SU-DHL-6 (cell line): ENCODE measurements around the gene ACY1.

Experiments
- H2AFZ ChIP-seq: fragments of 200-600 bp; sonication (generic); 2 replicates; pipeline ENCODE4 v1.6.1; 2014; ENCODE audit warnings: low read depth, mild to moderate bottlenecking, moderate library complexity, mixed read lengths, antibody characterized with exemption, low read length; ENCODE audit not compliant: severe bottlenecking
- H3F3A ChIP-seq: fragments of 200-600 bp; shearing (Covaris generic); 2 replicates; pipeline ENCODE4 v1.6.0; 2016; ENCODE audit warnings: antibody characterized with exemption, mild to moderate bottlenecking; ENCODE audit not compliant: insufficient read depth
- H3K27ac ChIP-seq: fragments of 200-600 bp; sonication (generic); 2 replicates; pipeline ENCODE4 v1.5.1; 2016; ENCODE audit warnings: low read depth, mild to moderate bottlenecking, low read length, moderate library complexity, mixed read lengths
- H3K27me3 ChIP-seq: fragments of 200-600 bp; sonication (generic), shearing (Covaris generic); 2 replicates; pipeline ENCODE4 v1.6.0; 2014; ENCODE audit warnings: mild to moderate bottlenecking, low read length
- H3K36me3 ChIP-seq: fragments of 200-600 bp; sonication (generic); 2 replicates; pipeline ENCODE4 v1.6.1; 2014; ENCODE audit warnings: mild to moderate bottlenecking, low read length, mixed read lengths
- H3K4me2 ChIP-seq: fragments of 300-600, 200-600 bp; shearing (Covaris generic), sonication (generic); 2 replicates; pipeline ENCODE4 v1.6.0; 2014; ENCODE audit warnings: low read length, low read depth, mild to moderate bottlenecking; ENCODE audit not compliant: poor library complexity, severe bottlenecking
- H3K4me3 ChIP-seq: fragments of 200-600 bp; sonication (generic); 2 replicates; pipeline ENCODE4 v1.5.1; 2014; ENCODE audit warnings: antibody characterized with exemption, low read length, mild to moderate bottlenecking, mixed read lengths; ENCODE audit not compliant: insufficient read depth, poor library complexity, severe bottlenecking
- H3K79me2 ChIP-seq: fragments of 200-600 bp; sonication (generic); 2 replicates; pipeline ENCODE4 v1.6.1; 2014; ENCODE audit warnings: mild to moderate bottlenecking, low read length, moderate library complexity; ENCODE audit not compliant: insufficient read depth
- H3K9ac ChIP-seq: fragments of 200-600 bp; sonication (generic); 2 replicates; pipeline ENCODE4 v1.7.0; 2014; ENCODE audit warnings: mild to moderate bottlenecking, low read length
- H3K9me2 ChIP-seq: fragments of 200-600 bp; sonication (generic); replicated peaks from 2 replicates; pipeline ENCODE4 v1.6.1; 2014; ENCODE audit warnings: low read length; ENCODE audit not compliant: insufficient read depth
- H3K9me3 ChIP-seq: fragments of 200-600 bp; sonication (generic); 2 replicates; pipeline ENCODE4 v1.6.1; 2014; ENCODE audit warnings: low read length, mixed read lengths; ENCODE audit not compliant: insufficient read depth
- H4K20me1 ChIP-seq: fragments of 200-600 bp; sonication (generic); 2 replicates; pipeline ENCODE4 v1.6.1; 2014; ENCODE audit warnings: low read depth, mild to moderate bottlenecking, antibody characterized with exemption, low read length, moderate library complexity, mixed read lengths
- EZH2phosphoT487 ChIP-seq: fragments of 200-600 bp; sonication (generic), shearing (Covaris generic); conservative IDR thresholded peaks from 2 replicates; pipeline ENCODE4 v1.6.1; 2018; ENCODE audit warnings: mild to moderate bottlenecking, antibody characterized with exemption, low read length, moderate library complexity, mixed read lengths
- TF ChIP-seq, protein P1 (sequence below): fragments of 200-600 bp; sonication (generic); IDR thresholded peaks from one replicate; pipeline ENCODE4 v1.5.1; 2017; ENCODE audit warnings: antibody characterized with exemption, mild to moderate bottlenecking, low read length, moderate library complexity; ENCODE audit not compliant: insufficient read depth, poor library complexity, severe bottlenecking

Gene ACY1

GRCh38 chr3:52010431-52010830 lies 27.1 kb downstream of the ACY1 start:
- H3K4me3 ChIP-seq = no peak overlapping the region
- TF ChIP-seq, protein P1, sequence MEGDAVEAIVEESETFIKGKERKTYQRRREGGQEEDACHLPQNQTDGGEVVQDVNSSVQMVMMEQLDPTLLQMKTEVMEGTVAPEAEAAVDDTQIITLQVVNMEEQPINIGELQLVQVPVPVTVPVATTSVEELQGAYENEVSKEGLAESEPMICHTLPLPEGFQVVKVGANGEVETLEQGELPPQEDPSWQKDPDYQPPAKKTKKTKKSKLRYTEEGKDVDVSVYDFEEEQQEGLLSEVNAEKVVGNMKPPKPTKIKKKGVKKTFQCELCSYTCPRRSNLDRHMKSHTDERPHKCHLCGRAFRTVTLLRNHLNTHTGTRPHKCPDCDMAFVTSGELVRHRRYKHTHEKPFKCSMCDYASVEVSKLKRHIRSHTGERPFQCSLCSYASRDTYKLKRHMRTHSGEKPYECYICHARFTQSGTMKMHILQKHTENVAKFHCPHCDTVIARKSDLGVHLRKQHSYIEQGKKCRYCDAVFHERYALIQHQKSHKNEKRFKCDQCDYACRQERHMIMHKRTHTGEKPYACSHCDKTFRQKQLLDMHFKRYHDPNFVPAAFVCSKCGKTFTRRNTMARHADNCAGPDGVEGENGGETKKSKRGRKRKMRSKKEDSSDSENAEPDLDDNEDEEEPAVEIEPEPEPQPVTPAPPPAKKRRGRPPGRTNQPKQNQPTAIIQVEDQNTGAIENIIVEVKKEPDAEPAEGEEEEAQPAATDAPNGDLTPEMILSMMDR = no peak
- TF ChIP-seq EZH2phosphoT487 = no peak
- H3K27ac ChIP-seq = no peak overlapping the region
- no peak overlapping the region for H3K9ac ChIP-seq
- no peak overlapping the region for H2AFZ ChIP-seq
- H3K79me2 ChIP-seq = no peaks in the 10 kb centered on the region
- no peaks in the 10 kb centered on the region for H3K9me2 ChIP-seq
- H4K20me1 ChIP-seq = no peaks in the 10 kb centered on the region
- no peaks in the 10 kb centered on the region for H3F3A ChIP-seq
- no peak overlapping the region for H3K4me2 ChIP-seq
- no peaks in the 10 kb centered on the region for H3K9me3 ChIP-seq
- no peaks in the 10 kb centered on the region for H3K36me3 ChIP-seq
- no peaks in the 10 kb centered on the region for H3K27me3 ChIP-seq

DNA sequence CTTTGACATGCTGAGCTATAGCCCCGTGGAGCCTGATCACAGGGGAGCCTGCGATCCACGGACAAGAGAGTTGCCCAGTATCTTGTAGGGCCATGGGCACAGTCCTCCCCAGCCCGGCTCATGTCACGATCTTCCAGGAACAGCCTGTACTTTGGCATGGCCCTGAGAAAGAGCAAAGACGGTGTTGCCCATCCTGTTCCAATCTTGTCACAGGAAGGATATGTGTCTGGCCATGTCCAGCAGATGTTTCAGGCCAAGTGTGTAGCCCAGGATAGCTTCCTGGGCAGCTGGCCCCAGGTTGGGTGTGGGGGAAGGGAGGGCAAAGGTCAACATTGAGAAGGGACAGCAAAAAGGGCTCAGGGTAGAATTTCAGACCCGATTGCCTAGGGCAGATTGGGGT lies 29.4 kb downstream of the ACY1 start:
- no peaks in the 10 kb centered on the region for H3F3A ChIP-seq
- H3K4me2 ChIP-seq = no peak overlapping the region
- no peaks in the 10 kb centered on the region for H4K20me1 ChIP-seq
- no peaks in the 10 kb centered on the region for H3K79me2 ChIP-seq
- H3K27me3 ChIP-seq = no peaks in the 10 kb centered on the region
- no peaks in the 10 kb centered on the region for H3K36me3 ChIP-seq
- TF ChIP-seq, protein P1 = no peak
- no peak for TF ChIP-seq EZH2phosphoT487
- no peaks in the 10 kb centered on the region for H3K9me3 ChIP-seq
- H3K4me3 ChIP-seq = no peak overlapping the region
- no peak overlapping the region for H2AFZ ChIP-seq
- no peak overlapping the region for H3K27ac ChIP-seq
- no peaks in the 10 kb centered on the region for H3K9me2 ChIP-seq
- H3K9ac ChIP-seq = no peak overlapping the region

DNA sequence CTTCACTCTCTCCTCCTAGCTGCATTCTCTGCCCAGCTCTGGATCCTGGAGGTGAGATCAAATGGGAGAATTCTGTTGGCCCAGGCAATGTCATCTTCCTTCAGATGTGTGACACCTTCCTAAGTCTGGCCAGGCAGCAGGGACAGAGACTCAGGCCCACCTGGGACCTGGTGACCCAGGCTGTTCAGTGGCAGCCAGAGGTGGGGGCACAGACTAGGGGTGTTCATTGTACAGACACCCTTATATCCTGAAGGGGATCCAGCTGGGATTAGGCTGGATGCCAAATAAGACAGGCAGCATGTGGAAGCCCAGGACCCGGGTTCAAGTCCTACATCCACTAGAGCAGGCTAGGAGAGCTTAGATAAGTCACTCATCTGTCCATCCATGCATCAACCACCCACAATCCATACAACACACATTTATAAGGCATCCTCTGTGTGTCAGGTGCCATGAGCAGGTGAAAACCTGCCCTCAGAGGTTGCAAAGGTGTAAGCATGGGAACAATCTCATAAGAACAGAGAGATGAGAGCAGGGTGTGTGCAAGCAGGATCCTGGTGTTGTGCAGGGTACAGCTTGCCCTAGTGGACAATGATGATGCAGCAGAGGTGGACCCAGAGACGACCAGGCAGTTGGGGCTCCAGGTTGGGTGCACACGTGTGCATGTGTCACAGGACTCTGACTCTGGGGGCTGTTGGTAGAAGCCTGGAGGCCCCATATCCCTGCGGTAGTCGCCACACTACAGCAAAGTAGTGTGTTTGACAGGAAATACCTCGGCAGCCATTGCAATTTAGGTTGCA lies 30.7 kb downstream of the ACY1 start:
- Histone ChIP-seq H3F3A (no peaks in the 10 kb centered on the region), H3K4me2 (no peak overlapping the region), H3K9ac (no peak overlapping the region), H3K27me3 (no peaks in the 10 kb centered on the region), H3K79me2 (no peaks in the 10 kb centered on the region), H3K4me3 (no peak overlapping the region), H2AFZ (no peak overlapping the region), H4K20me1 (no peaks in the 10 kb centered on the region), H3K9me3 (no peaks in the 10 kb centered on the region), H3K36me3 (no peaks in the 10 kb centered on the region), H3K27ac (no peak overlapping the region), H3K9me2 (no peaks in the 10 kb centered on the region)
- TF ChIP-seq, protein P1 = no peak
- no peak for TF ChIP-seq EZH2phosphoT487
